H1 (cell line): ENCODE measurements around the gene DBF4B.
A peak's percentile ranks its signal among the peaks of the same experiment; 100 is the strongest.

Experiments used
- BCL11A ChIP-seq, 2 experiments: IDR thresholded peaks; one replicate each; pipeline ENCODE4 v1.6.1; 2011; ENCODE audit warnings: low read depth in 2 of 2, low read length in 2 of 2, mild to moderate bottlenecking in 2 of 2
- EZH2 ChIP-seq: fragments of 200-600 bp; sonication (generic); IDR thresholded peaks from 2 replicates; pipeline ENCODE4 v1.7.1; 2012; ENCODE audit warnings: low read depth, mild to moderate bottlenecking, moderate library complexity, low read length, inconsistent platforms; ENCODE audit not compliant: severe bottlenecking
- PHF8 ChIP-seq: fragments of 200-600 bp; sonication (generic); conservative IDR thresholded peaks from 2 replicates; pipeline ENCODE4 v1.7.1; 2012; ENCODE audit warnings: low read depth, mild to moderate bottlenecking, inconsistent platforms, low read length, moderate library complexity
- POLR2A ChIP-seq, 2 experiments: IDR thresholded peaks; 1 replicate in 1 of 2; 2 replicates in 1 of 2; pipeline ENCODE4 v1.6.1; 2011; ENCODE audit warnings: low read depth in 2 of 2, low read length in 2 of 2, mild to moderate bottlenecking in 2 of 2; ENCODE audit errors: control extremely low read depth in 1 of 2
- POLR2AphosphoS5 ChIP-seq: IDR thresholded peaks from 2 replicates; pipeline ENCODE4 v1.6.1; 2011; ENCODE audit warnings: low read depth, low read length
- RAD21 ChIP-seq, 2 experiments: IDR thresholded peaks in 1 of 2; conservative IDR thresholded peaks in 1 of 2; 2 replicates each; pipeline ENCODE4 v1.6.1; 2011; ENCODE audit warnings: low read depth in 2 of 2, low read length in 2 of 2, improper control_type of control experiment in 1 of 2, inconsistent platforms in 1 of 2, mild to moderate bottlenecking in 1 of 2, moderate library complexity in 1 of 2
- TAF1 ChIP-seq: IDR thresholded peaks from 2 replicates; pipeline ENCODE4 v1.6.1; 2011; ENCODE audit warnings: mild to moderate bottlenecking, low read depth, low read length
- TEAD4 ChIP-seq: IDR thresholded peaks from 2 replicates; pipeline ENCODE4 v1.6.1; 2012; ENCODE audit warnings: low read depth, low read length, inconsistent platforms, mixed read lengths
- ZNF274 ChIP-seq: IDR thresholded peaks from 2 replicates; pipeline ENCODE4 v1.7.0; 2012; ENCODE audit warnings: low read length, borderline replicate concordance; ENCODE audit errors: extremely low read depth
- TF ChIP-seq, protein P1 (sequence below), 3 experiments: IDR thresholded peaks; 1 replicate in 2 of 3; 2 replicates in 1 of 3; pipeline versions ENCODE4 v1.5.1 to v1.6.1; 2011; ENCODE audit warnings: low read length in 3 of 3, mild to moderate bottlenecking in 3 of 3, inconsistent platforms in 2 of 3, low read depth in 1 of 3, moderate library complexity in 1 of 3; ENCODE audit not compliant: insufficient read depth in 1 of 3; ENCODE audit errors: control extremely low read depth in 1 of 3
- TF ChIP-seq, protein P2 (sequence below): IDR thresholded peaks from 2 replicates; pipeline ENCODE4 v1.6.1; 2012; ENCODE audit warnings: inconsistent platforms

- TF ChIP-seq, protein P1, sequence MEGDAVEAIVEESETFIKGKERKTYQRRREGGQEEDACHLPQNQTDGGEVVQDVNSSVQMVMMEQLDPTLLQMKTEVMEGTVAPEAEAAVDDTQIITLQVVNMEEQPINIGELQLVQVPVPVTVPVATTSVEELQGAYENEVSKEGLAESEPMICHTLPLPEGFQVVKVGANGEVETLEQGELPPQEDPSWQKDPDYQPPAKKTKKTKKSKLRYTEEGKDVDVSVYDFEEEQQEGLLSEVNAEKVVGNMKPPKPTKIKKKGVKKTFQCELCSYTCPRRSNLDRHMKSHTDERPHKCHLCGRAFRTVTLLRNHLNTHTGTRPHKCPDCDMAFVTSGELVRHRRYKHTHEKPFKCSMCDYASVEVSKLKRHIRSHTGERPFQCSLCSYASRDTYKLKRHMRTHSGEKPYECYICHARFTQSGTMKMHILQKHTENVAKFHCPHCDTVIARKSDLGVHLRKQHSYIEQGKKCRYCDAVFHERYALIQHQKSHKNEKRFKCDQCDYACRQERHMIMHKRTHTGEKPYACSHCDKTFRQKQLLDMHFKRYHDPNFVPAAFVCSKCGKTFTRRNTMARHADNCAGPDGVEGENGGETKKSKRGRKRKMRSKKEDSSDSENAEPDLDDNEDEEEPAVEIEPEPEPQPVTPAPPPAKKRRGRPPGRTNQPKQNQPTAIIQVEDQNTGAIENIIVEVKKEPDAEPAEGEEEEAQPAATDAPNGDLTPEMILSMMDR (IDR thresholded peaks at IDR 0.05; ENCODE audit: control extremely low read depth in 1 of 3, insufficient read depth in 1 of 3, low read depth in 1 of 3, low read length in 3 of 3), result peak; percentile 63 to 80 (median 80)
- TF ChIP-seq TAF1 (no peak), POLR2A (IDR thresholded peaks at IDR 0.05; ENCODE audit: control extremely low read depth in 1 of 2, low read depth in 2 of 2, low read length in 2 of 2) (no peak), RAD21 (IDR thresholded peaks at IDR 0.05 in 1 of 2, conservative IDR thresholded peaks at IDR 0.05 in 1 of 2; ENCODE audit: low read depth in 2 of 2, low read length in 2 of 2) (peak; percentile 64 to 76), POLR2AphosphoS5 (no peak), ZNF274 (no peak), EZH2 (no peak), BCL11A (IDR thresholded peaks at IDR 0.05; ENCODE audit: low read depth in 2 of 2, low read length in 2 of 2) (no peak), PHF8 (no peak), TEAD4 (no peak)
- TF ChIP-seq, protein P2, sequence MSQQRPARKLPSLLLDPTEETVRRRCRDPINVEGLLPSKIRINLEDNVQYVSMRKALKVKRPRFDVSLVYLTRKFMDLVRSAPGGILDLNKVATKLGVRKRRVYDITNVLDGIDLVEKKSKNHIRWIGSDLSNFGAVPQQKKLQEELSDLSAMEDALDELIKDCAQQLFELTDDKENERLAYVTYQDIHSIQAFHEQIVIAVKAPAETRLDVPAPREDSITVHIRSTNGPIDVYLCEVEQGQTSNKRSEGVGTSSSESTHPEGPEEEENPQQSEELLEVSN, result no peak
Measured at GRCh38 chr17:44733753-44734152, 25.3 kb downstream of the DBF4B start.
